Glomerular visceral epithelial cell (primary cell): ENCODE measurements around the gene PADI1.

Experiments used
- DNase-seq: peaks from one replicate; pipeline ENCODE4 v3.0.0-alpha.2; 2016; ENCODE audit errors: extremely low spot score

Gene PADI1

GRCh38 chr1:17273096-17273495 is 68.2 kb downstream of the PADI1 start:
- no peak for DNase-seq

DNA sequence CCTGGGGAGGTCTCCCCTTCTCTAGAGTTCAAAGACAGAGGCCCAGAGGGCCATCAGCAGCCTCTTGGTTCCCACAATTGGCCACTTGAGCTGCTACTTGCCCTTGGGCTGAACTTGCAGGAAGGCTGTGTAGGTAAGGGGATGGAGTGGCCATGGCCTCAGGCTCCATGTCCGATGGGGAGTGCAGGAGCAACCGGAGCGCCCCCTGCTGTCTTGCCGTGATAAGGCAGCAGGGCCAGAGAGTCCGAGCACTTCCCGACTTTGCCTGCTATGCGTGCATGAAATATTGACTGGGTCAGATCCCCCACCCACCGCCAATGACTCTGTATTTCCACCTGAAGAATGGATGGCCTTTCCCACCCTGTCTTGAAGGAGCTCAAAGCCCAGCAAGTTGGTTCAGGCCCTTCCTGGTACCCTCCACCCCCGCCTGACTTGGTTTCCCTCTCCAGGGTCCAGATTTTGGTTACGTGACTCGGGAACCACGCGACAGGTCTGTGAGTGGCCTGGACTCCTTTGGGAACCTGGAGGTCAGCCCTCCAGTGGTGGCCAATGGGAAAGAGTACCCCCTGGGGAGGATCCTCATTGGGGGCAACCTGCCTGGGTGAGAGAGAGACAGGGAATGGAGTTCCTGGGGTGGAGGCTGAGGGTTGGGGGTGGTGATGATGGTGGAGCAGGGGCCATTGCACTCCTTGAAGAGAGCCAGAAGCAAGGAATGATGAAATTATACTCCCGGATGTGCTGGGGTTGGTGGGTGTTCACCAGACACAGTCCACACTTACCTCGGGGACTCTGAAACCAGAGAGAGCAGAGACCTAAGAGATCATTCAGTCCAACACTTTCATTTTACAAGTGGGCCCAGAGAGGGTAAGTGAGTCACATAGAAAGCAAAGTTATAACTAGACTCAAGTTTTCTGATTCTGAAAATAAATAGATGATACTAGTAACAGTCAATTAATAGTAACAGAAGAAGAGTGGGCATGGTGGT is 69.5 kb downstream of the PADI1 start:
- DNase-seq, result peak; percentile 39

GRCh38 chr1:17276568-17276967 is 71.6 kb downstream of the PADI1 start:
- peak; percentile 70 for DNase-seq

GRCh38 chr1:17277511-17278159 is 72.7 kb downstream of the PADI1 start:
- no peak for DNase-seq

GRCh38 chr1:17278996-17279830 is 74.3 kb downstream of the PADI1 start:
- no peak for DNase-seq

- DNase-seq, result no peak
These were observed 75.5 kb downstream of the PADI1 start for GRCh38 chr1:17280436-17280835.

DNA sequence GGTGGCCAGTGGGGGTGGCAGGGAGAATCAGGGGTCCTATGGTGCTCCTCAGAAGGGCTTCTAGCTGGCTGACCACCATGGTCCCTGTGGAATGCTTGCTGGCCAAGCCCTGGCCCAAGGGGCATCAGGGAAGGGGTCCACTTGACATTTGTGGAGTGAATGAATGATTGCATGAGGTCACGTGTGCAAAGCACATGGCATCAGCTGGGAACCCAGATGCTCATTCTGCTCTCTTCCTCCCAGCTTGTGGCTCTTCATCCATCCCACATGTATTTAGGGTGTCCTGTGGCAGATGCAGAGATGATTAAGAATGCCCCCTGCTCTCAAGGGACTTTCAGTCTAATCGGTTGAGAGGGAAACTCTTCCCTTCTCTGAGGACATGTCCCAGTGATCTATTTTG is 76.0 kb downstream of the PADI1 start:
- DNase-seq, result no peak

- DNase-seq, result no peak
These were observed 76.8 kb downstream of the PADI1 start for GRCh38 chr1:17281775-17282181.

DNA sequence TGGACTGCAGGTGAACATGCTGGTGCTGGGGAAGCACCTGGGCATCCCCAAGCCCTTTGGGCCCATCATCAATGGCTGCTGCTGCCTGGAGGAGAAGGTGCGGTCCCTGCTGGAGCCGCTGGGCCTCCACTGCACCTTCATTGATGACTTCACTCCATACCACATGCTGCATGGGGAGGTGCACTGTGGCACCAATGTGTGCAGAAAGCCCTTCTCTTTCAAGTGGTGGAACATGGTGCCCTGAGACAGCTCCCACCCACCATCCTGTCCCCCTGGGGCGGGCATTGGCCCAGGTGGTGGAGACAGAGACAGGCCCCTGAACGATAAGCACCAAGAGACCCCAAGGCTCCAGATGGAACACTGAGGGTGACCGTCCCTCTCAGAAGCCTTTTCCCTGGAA is 77.9 kb downstream of the PADI1 start:
- no peak for DNase-seq

DNA sequence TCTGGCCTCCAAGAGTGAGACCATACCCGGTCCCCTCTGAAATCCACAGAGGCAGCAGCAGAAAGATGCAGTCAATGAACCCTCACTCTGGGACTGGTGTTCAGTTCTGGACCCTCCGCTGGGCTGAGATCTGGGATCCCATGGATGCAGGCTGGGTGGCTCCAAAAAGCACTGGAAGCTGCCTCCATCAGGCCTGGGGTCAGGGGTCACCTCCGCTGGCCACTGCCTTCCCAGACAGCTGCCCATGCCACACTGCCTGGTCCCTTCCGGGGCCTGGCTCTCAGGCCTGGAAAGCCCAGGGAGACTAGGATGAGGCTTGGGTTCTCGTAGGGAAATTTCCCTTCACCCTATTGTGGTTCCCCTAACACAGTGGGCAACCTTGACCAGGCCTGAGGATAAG is 81.7 kb downstream of the PADI1 start:
- no peak for DNase-seq

- DNase-seq, result peak; percentile 83
These were observed 82.3 kb downstream of the PADI1 start for GRCh38 chr1:17287130-17287776.

DNA sequence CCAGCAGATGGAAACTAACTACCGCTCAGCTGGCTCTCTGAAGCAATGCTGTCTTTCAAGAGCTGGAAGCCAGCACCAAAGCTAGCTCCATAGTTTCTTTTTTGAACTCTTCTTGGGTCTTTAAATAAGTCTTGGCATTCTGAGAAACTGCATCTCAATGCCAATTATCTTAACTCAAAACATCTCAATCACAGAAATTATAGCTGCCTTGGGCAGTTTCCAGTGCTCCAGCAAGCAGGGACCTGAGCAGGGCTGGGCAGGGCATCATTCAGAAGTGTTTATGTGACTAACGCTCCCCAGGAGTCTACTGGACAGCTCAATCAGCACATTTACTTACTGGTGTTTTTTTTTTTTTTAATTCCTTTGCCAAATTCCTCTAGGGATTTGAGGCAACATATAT is 84.8 kb downstream of the PADI1 start:
- DNase-seq, result no peak

DNA sequence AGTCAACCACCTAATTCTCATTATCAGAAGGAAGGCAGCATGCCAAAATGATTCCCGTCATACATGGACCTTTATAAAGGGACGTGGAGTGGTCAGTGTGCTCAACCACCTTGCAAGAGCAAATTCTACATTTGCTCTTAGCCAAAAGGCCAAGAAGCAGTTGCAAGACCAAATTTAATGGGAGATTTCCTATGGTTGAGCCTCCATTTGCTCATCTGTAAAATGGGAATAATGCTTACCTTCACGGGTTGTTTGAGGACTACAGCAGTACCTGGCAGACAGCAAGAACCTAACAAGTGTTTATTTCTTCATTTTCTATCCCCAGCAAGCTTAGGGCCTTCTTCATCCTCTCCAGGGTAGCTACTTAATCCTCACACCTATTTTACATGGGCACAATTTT is 85.6 kb downstream of the PADI1 start:
- DNase-seq, result no peak

DNA sequence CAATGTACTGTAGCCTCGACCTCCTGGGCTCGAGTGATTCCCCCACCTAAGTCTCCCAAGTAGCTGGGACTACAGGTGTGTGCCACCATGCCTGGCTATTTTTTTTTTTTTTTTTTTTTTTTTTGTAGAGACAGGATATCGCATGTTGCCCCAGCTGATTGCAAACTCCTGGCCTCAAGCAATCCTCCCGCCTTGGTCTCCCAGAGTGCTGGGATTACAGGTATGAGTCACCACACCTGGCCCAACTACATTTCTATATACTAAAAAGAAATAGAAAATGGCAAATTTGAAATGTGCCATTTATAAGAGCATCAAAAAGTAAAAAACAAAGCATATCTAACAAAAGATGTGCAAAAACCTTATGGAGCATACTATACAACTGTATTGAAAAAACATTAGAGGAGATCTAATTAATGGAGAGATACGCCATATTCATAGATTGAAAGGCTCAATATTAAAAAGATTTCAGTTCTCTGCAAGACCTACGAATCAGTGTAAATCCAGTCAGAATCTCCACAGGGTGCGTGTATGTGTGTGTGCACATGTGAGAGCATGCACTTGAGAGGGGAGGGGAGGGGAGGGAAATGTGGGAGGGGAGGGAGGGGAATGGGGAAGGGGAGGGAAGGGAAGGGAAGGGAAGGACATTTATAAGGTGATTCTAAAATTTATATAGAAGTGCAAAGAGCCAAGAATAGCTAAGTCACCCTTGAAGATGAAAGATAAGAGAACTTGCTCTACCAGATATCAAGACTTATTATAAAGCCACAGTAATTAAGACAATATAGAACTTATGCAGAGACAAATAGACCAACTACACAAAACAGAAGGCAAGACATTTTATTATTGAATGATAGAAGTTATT is 87.6 kb downstream of the PADI1 start:
- DNase-seq, result no peak

DNA sequence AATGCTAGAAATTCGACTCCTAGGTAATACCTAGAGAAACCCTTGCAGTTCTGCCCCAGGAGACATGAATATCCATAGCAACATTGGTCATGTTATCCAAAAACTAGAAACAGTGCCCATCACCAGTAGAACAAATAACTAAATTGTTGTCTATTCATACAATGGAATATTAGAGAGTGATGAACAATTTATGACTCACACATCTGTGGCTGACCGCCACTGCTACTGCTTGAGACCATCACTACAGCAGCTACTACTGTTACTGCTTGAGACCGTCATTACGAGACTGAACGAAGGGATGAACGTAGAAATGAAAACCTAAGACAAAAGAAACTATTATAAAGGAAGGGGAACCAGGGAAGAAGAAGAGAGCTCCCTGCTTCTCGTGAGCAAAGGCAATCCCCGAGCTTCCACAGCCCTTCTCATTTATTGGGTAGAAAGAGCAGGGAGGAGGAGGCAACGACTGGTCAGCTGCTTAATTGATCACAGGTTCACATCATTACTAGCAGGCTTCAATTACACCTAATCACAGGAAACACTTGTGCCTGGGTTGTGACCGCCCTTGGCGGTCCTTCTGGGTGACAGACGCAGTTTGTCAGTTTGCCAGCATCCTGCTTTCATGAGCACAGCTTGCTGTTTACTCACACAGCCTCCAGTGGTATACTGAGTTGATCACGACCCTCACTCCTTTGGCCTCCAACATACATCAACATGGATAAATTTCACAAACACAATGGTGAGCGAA is 88.9 kb downstream of the PADI1 start:
- no peak for DNase-seq

DNA sequence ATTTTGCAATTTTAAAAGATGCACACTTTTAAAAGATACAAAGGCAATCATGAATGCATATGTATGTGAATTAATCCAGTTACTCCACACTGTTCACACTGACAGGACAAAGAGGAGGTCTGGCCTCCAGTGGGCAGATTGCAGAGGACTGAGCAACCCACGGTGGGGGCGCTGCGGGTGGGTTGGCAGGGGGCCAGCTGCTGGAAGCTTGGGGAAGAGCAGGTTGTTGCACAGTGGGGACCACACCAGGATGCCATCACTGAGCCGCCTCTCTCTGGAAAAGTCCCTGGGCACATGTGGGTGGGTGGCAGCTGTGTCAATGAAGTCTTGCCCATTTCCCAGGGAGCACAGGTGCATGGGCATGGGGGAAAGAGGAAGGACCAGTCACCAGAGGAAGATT is 90.4 kb downstream of the PADI1 start:
- DNase-seq, result no peak
